Sigmoid colon (tissue), 7 donors: ENCODE results near the gene NRG2. TPM values are rescaled to one million over a fixed set of nuclear protein-coding genes. Genes with fewer than 3 reads are reported as not detected.

ENCODE experiments used
- DNase-seq: peaks from one replicate; pipeline ENCODE4 v3.0.0-alpha.2; 2019
- H3K27ac ChIP-seq, 4 donors: fragments of 200-600 bp; sonication (generic); one replicate each; pipeline ENCODE4 v1.5.1; 2016 to 2019; ENCODE audit warnings: mild to moderate bottlenecking in 1 of 4
- H3K27me3 ChIP-seq, 3 donors: fragments of 200-600 bp; sonication (generic); one replicate each; pipeline ENCODE4 v1.5.1; 2019; ENCODE audit warnings: mild to moderate bottlenecking in 1 of 3
- H3K36me3 ChIP-seq, 4 donors: fragments of 200-600 bp; sonication (generic); one replicate each; pipeline ENCODE4 v1.5.1; 2016 to 2019
- H3K4me1 ChIP-seq, 4 donors: fragments of 200-600 bp; sonication (generic); one replicate each; pipeline ENCODE4 v1.5.1; 2017 to 2019
- H3K4me3 ChIP-seq, 4 donors: fragments of 200-600 bp; sonication (generic); one replicate each; pipeline ENCODE4 v1.5.1; 2017 to 2019; ENCODE audit warnings: mild to moderate bottlenecking in 2 of 4, moderate library complexity in 1 of 4
- H3K9me3 ChIP-seq, 4 donors: fragments of 200-600 bp in 3 of 4; sonication (generic) in 3 of 4; one replicate each; pipeline versions ENCODE4 v1.5.1 to v1.6.1; 2013 to 2019
- CTCF ChIP-seq, 4 experiments: fragments of 450-650 bp in 3 of 4; fragments of 200-600 bp in 1 of 4; IDR thresholded peaks; one replicate each; pipeline ENCODE4 v1.5.1; 2016 to 2019; ENCODE audit warnings: antibody characterized with exemption in 4 of 4, mild to moderate bottlenecking in 3 of 4, moderate library complexity in 2 of 4
- EP300 ChIP-seq, 4 donors: sonication (generic); formaldehyde crosslinking; IDR thresholded peaks; one replicate each; pipeline ENCODE4 v1.6.1; 2017; ENCODE audit warnings: antibody characterized with exemption in 4 of 4
- POLR2A ChIP-seq, 2 donors: fragments of 450-650 bp; IDR thresholded peaks; one replicate each; pipeline ENCODE4 v1.6.1; 2016; ENCODE audit warnings: antibody characterized with exemption in 2 of 2, mild to moderate bottlenecking in 2 of 2, moderate library complexity in 2 of 2
- POLR2AphosphoS5 ChIP-seq, 4 donors: sonication (generic); formaldehyde crosslinking; IDR thresholded peaks; one replicate each; pipeline ENCODE4 v1.6.1; 2017; ENCODE audit warnings: antibody characterized with exemption in 4 of 4
- WGBS, 2 donors: extraction: QIAGEN DNeasy Blood & Tissue Kit; methylation state at CpG; one replicate each; pipeline ENCODE4 v1.1.7; 2013; 5-methylcytosine and 5-hydroxymethylcytosine counted together
- intact Hi-C: fragments of 100-400 bp; cut with DNase I; formaldehyde crosslinking; loops from one replicate; pipeline ENCODE4 v1.15.1; 2023
- polyA plus RNA-seq, 3 donors: library from polyadenylated mRNA; stranded (reverse); fragments of 200-250 nt; gene quantifications; one replicate each; pipeline ENCODE4 v1.2.3, GENCODE V29; 2013
- total RNA-seq, 4 donors: library from RNA; depleted of rRNA; stranded (reverse); fragments of >200 nt; gene quantifications; one replicate each; pipeline ENCODE4 v1.1.0, GENCODE V29; 2016
- donor health status: healthy with polysubstance abuse.
- donor health status: Bipolar disorder and iron deficiency.
- donor health status: healthy.

Gene NRG2
- total and polyA plus RNA-seq, 7 donors, result 0.80 to 11.9 (median 4.8) TPM; not detected in 2

GRCh38 chr5:139875957-139876356, 167.1 kb downstream of the NRG2 start:
- Histone ChIP-seq H3K36me3 (no peaks in the 10 kb centered on the region), H3K4me1 (peaks cover 0 to 14% (median 11%) of the 10 kb centered on the region in 4 donors), H3K9me3 (no peaks in the 10 kb centered on the region), H3K27ac (no peak overlapping the region), H3K27me3 (no peaks in the 10 kb centered on the region), H3K4me3 (no peak overlapping the region)
- 74 to 94% methylated on average over 2 of the region's 2 CpGs for WGBS, 2 donors
- DNase-seq, result no peak
- intact Hi-C loops, result no loop called here
- TF ChIP-seq CTCF (IDR thresholded peaks at IDR 0.05) (no peak), POLR2A (IDR thresholded peaks at IDR 0.05) (no peak), EP300 (IDR thresholded peaks at IDR 0.05) (no peak), POLR2AphosphoS5 (IDR thresholded peaks at IDR 0.05) (no peak)

- intact Hi-C loops, result no loop called here
- H3K4me3 ChIP-seq, result no peak overlapping the region
- H3K4me1 ChIP-seq, result no peaks in the 10 kb centered on the region
- no peak overlapping the region for H3K27ac ChIP-seq
- no peaks in the 10 kb centered on the region for H3K27me3 ChIP-seq
- no peak for DNase-seq
- 58 to 66% methylated on average over 16 of the region's 16 CpGs for WGBS, 2 donors
- TF ChIP-seq POLR2AphosphoS5 (IDR thresholded peaks at IDR 0.05) (no peak), CTCF (IDR thresholded peaks at IDR 0.05) (no peak), EP300 (IDR thresholded peaks at IDR 0.05) (no peak), POLR2A (IDR thresholded peaks at IDR 0.05) (no peak)
- H3K36me3 ChIP-seq, result no peaks in the 10 kb centered on the region
- no peaks in the 10 kb centered on the region for H3K9me3 ChIP-seq
Measured at GRCh38 chr5:139872851-139873794, 170.0 kb downstream of the NRG2 start.

- no peak overlapping the region for H3K27ac ChIP-seq
- intact Hi-C loops, result no loop called here
Measured at GRCh38 chr5:139872052-139872766, 170.9 kb downstream of the NRG2 start.

GRCh38 chr5:139871614-139872013, 171.5 kb downstream of the NRG2 start:
- no peaks in the 10 kb centered on the region for H3K36me3 ChIP-seq
- H3K9me3 ChIP-seq, result no peaks in the 10 kb centered on the region
- no peaks in the 10 kb centered on the region for H3K4me1 ChIP-seq
- no peak for DNase-seq
- intact Hi-C loops, result no loop called here
- no peak overlapping the region for H3K27ac ChIP-seq
- no peaks in the 10 kb centered on the region for H3K27me3 ChIP-seq
- WGBS, 2 donors, result 55 to 79% methylated on average over 9 of the region's 9 CpGs
- TF ChIP-seq CTCF (IDR thresholded peaks at IDR 0.05), result no peak
- TF ChIP-seq POLR2AphosphoS5 (IDR thresholded peaks at IDR 0.05), result no peak
- no peak for TF ChIP-seq EP300 (IDR thresholded peaks at IDR 0.05)
- TF ChIP-seq POLR2A (IDR thresholded peaks at IDR 0.05), result no peak
- H3K4me3 ChIP-seq, result no peak overlapping the region

More at GRCh38 chr5:139872052-139872766, 170.9 kb downstream of the NRG2 start:
- 64 to 70% methylated on average over 9 of the region's 9 CpGs for WGBS, 2 donors
- H3K4me3 ChIP-seq, result no peak overlapping the region
- H3K4me1 ChIP-seq, result no peaks in the 10 kb centered on the region
- no peak for TF ChIP-seq POLR2AphosphoS5 (IDR thresholded peaks at IDR 0.05)
- no peak for TF ChIP-seq CTCF (IDR thresholded peaks at IDR 0.05)
- TF ChIP-seq POLR2A (IDR thresholded peaks at IDR 0.05), result no peak
- no peak for TF ChIP-seq EP300 (IDR thresholded peaks at IDR 0.05)
- no peaks in the 10 kb centered on the region for H3K27me3 ChIP-seq
- DNase-seq, result no peak
- H3K9me3 ChIP-seq, result no peaks in the 10 kb centered on the region
- no peaks in the 10 kb centered on the region for H3K36me3 ChIP-seq
